Breast epithelium (tissue), 4 donors: ENCODE results near the gene MIOX. TPM values are rescaled to one million over a fixed set of nuclear protein-coding genes. Genes with fewer than 3 reads are reported as not detected.
A peak's percentile ranks its signal among the peaks of the same experiment; 100 is the strongest.

Experiments
- DNase-seq, 2 donors: peaks; one replicate each; pipeline ENCODE4 v3.0.0-alpha.2; 2019; ENCODE audit warnings: low spot score in 2 of 2
- H3K27ac ChIP-seq, 2 donors: fragments of 200-600 bp; sonication (generic) in 1 of 2; one replicate each; pipeline ENCODE4 v1.5.1; 2016 to 2019; ENCODE audit warnings: mild to moderate bottlenecking in 1 of 2
- H3K27me3 ChIP-seq, 2 donors: fragments of 200-600 bp; sonication (generic) in 1 of 2; one replicate each; pipeline versions ENCODE4 v1.5.1 to v1.6.0; 2017 to 2019; ENCODE audit warnings: control low read depth in 1 of 2, mild to moderate bottlenecking in 1 of 2
- H3K36me3 ChIP-seq: fragments of 200-600 bp; one replicate; pipeline ENCODE4 v1.5.1; 2019
- H3K4me1 ChIP-seq, 2 donors: fragments of 200-600 bp; sonication (generic); one replicate each; pipeline ENCODE4 v1.5.1; 2016 to 2019; ENCODE audit warnings: control low read depth in 1 of 2
- H3K4me3 ChIP-seq, 3 donors: fragments of 200-600 bp; sonication (generic); 1 replicate in 2 of 3; 2 replicates in 1 of 3; pipeline ENCODE4 v1.5.1; 2016 to 2019; ENCODE audit warnings: mild to moderate bottlenecking in 3 of 3, moderate library complexity in 2 of 3
- H3K9me3 ChIP-seq, 2 donors: fragments of 200-600 bp; sonication (generic) in 1 of 2; one replicate each; pipeline ENCODE4 v1.5.1; 2016 to 2019; ENCODE audit warnings: control low read depth in 1 of 2
- POLR2A ChIP-seq: fragments of 450-650 bp; IDR thresholded peaks from one replicate; pipeline ENCODE4 v1.6.1; 2016; ENCODE audit warnings: antibody characterized with exemption, mild to moderate bottlenecking, moderate library complexity
- POLR2AphosphoS5 ChIP-seq, 3 donors: sonication (generic); formaldehyde crosslinking; IDR thresholded peaks; one replicate each; pipeline ENCODE4 v1.6.1; 2017; ENCODE audit warnings: antibody characterized with exemption in 3 of 3
- intact Hi-C: fragments of 100-400 bp; cut with DNase I; formaldehyde crosslinking; loops from one replicate; pipeline ENCODE4 v1.15.1; 2023; ENCODE audit warnings: low total_unique reads
- total RNA-seq, 3 donors: library from RNA; depleted of rRNA; stranded (reverse); fragments of >200 nt; gene quantifications; one replicate each; pipeline ENCODE4 v1.1.0, GENCODE V29; 2016
- TF ChIP-seq, protein P1 (sequence below), 3 donors: fragments of 450-650 bp; IDR thresholded peaks; one replicate each; pipeline ENCODE4 v1.5.1; 2016 to 2017; ENCODE audit warnings: antibody characterized with exemption in 3 of 3, mild to moderate bottlenecking in 3 of 3, moderate library complexity in 3 of 3

Gene MIOX
- total RNA-seq, 3 donors from 2014 or later: not detected

DNA sequence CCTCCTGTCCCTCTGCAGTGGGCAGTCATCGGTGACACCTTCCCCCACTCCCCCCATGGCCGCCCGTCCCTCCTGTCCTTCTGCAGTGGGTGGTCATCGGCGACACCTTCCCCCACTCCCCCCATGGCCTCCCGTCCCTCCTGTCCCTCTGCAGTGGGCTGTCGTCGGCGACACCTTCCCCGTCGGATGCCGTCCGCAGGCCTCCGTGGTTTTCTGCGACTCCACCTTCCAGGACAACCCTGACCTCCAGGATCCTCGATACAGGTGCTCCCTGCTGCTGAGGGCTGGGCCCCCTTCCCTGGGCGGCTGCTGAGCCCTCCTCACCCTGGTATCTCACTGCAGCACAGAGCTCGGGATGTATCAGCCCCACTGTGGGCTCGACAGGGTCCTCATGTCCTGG is 2.2 kb downstream of the MIOX start:
- intact Hi-C loops: no loop called here
- H3K27ac ChIP-seq: no peak overlapping the region
- no peaks in the 10 kb centered on the region for H3K9me3 ChIP-seq
- H3K36me3 ChIP-seq: no peaks in the 10 kb centered on the region
- no peaks in the 10 kb centered on the region for H3K4me1 ChIP-seq
- no peak for DNase-seq
- H3K27me3 ChIP-seq: no peaks in the 10 kb centered on the region
- TF ChIP-seq POLR2A: no peak
- TF ChIP-seq, protein P1, sequence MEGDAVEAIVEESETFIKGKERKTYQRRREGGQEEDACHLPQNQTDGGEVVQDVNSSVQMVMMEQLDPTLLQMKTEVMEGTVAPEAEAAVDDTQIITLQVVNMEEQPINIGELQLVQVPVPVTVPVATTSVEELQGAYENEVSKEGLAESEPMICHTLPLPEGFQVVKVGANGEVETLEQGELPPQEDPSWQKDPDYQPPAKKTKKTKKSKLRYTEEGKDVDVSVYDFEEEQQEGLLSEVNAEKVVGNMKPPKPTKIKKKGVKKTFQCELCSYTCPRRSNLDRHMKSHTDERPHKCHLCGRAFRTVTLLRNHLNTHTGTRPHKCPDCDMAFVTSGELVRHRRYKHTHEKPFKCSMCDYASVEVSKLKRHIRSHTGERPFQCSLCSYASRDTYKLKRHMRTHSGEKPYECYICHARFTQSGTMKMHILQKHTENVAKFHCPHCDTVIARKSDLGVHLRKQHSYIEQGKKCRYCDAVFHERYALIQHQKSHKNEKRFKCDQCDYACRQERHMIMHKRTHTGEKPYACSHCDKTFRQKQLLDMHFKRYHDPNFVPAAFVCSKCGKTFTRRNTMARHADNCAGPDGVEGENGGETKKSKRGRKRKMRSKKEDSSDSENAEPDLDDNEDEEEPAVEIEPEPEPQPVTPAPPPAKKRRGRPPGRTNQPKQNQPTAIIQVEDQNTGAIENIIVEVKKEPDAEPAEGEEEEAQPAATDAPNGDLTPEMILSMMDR (IDR thresholded peaks at IDR 0.05): no peak
- no peak for TF ChIP-seq POLR2AphosphoS5 (IDR thresholded peaks at IDR 0.05)
- no peak overlapping the region for H3K4me3 ChIP-seq

DNA sequence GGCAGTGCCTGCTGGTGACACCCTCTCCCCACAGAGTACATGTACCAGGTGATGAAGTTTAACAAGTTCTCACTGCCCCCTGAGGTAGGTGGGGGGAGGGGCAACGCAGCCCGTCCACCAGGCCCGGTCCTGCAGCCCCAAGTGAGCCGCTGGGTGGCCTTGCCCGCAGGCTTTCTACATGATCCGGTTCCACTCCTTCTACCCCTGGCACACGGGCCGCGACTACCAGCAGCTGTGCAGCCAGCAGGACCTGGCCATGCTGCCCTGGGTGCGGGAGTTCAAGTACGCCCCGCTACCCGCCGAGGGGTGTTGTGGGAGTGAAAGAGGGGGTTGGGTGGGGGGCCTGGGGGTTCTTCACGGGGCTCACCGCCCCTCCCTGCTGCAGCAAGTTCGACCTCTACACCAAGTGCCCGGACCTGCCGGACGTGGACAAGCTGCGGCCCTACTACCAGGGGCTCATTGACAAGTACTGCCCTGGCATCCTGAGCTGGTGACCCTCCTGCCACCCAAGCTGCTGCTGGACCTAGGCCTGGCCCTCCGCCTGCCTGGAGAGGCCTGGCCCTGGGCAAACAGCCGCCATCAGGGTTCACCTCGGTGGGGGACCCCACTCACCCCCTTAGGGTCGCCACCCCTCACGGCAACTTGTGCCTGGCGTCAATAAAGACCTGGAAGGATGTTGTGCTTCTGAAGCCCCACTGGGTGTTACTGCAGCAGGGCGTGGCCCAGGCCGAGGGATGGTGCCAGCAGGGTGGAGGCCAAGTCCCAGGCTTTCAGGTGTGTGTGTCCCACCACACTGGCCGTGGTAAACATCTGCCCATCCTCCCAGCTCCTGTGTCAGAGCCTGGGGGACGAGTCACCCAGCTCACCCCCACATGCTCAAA is 2.9 kb downstream of the MIOX start:
- Histone ChIP-seq H3K27ac (no peak overlapping the region), H3K27me3 (no peaks in the 10 kb centered on the region), H3K9me3 (no peaks in the 10 kb centered on the region), H3K36me3 (no peaks in the 10 kb centered on the region), H3K4me3 (no peak overlapping the region), H3K4me1 (no peaks in the 10 kb centered on the region)
- DNase-seq: no peak
- TF ChIP-seq POLR2A (no peak), POLR2AphosphoS5 (IDR thresholded peaks at IDR 0.05) (no peak)
- TF ChIP-seq, protein P1 (IDR thresholded peaks at IDR 0.05): no peak
- intact Hi-C loops: no loop called here

DNA sequence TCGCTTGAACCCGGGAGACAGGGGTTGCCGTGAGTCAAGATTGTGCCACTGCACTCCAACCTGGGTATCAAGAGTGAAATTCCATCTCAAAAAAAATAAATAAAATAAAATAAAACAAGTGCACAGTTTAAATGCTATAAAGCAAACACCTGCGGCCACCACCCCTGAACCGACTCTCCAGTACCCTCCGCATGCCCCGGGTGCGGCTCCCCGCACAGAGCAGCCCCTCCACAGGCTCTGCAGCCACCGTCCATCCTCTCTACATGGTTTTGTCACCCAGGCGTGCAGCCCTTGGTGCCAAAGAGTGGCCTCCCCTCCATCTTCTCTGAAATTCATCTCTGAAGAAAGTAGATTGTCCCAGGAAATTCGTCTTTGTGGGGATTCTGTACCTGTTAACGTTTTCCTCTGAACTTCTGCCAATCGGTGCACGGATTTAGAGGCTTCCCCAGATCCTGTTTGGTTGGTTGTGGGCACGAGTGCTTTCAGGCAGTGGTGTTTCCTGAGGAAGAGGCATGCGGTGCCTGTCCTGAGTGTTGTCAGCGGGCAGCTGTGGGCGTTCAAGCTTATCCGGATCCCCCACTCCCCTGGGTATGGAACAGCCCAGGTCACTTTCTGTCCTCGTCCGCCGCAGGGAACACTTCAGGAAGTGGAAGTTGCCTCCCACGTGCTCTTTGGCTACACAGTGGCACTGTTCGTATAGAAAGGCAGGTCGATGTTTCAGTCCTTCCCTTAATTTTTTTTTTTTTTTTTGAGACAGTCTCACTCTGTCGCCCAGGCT is 4.1 kb downstream of the MIOX start:
- TF ChIP-seq POLR2AphosphoS5 (IDR thresholded peaks at IDR 0.05) (no peak), POLR2A (no peak)
- TF ChIP-seq, protein P1 (IDR thresholded peaks at IDR 0.05): no peak
- no peaks in the 10 kb centered on the region for H3K36me3 ChIP-seq
- no peak overlapping the region for H3K4me3 ChIP-seq
- H3K9me3 ChIP-seq: no peaks in the 10 kb centered on the region
- H3K27ac ChIP-seq: no peak overlapping the region
- DNase-seq: no peak
- no peaks in the 10 kb centered on the region for H3K27me3 ChIP-seq
- H3K4me1 ChIP-seq: no peaks in the 10 kb centered on the region
- intact Hi-C loops: no loop called here

DNA sequence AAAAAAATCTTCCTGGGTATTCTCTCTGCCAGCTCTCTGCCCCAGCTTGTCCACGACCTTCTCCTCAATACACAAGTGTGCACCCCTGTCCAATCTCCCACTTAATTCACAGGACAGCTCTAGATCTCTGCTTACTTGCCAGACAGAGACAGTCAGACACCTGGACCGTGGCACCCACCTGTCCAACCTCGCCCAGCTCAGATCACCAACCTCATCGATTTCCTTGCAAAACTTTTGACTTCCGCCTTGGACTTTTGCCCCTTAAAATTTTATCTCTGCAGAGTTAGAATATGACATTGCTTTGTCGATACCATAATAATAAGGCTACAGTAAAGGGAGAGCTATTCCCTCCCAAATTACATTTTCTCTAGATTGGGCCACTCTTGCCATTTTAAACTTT is 10.4 kb downstream of the MIOX start:
- no peak overlapping the region for H3K4me3 ChIP-seq
- no peaks in the 10 kb centered on the region for H3K9me3 ChIP-seq
- H3K27ac ChIP-seq: no peak overlapping the region
- H3K27me3 ChIP-seq: no peaks in the 10 kb centered on the region
- intact Hi-C loops: no loop called here
- H3K4me1 ChIP-seq: no peaks in the 10 kb centered on the region
- no peak for DNase-seq
- no peak for TF ChIP-seq POLR2AphosphoS5 (IDR thresholded peaks at IDR 0.05)
- no peaks in the 10 kb centered on the region for H3K36me3 ChIP-seq

DNA sequence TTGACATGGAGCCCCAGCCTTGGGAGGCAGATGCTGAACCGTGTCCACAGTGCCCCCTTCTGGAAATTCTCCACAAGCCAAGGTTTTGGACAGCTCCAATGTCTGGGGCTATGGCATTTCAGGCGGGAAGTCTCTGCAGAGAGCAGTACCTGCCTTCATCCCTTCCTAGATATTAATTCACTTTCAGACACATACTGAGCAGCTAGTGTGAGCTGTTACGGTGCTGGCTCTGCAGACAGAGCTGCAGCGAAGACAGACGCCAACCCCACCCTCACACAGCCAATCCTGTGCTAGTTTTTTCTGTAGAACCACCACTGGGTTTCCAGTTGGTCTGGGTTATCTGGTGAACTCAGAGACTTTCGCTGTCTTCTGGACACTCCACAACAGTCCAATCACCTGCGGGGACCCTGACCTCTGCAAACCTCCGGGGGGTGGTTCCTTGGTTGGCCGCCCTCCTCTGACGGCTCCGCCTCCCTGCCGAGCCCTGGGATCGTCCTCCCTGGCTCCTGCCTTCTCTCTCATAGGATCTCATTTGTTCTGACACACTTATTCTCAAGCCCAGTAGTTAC is 11.7 kb downstream of the MIOX start:
- TF ChIP-seq, protein P1 (IDR thresholded peaks at IDR 0.05): peak; percentile 7 to 52 (median 45)
- no peak for TF ChIP-seq POLR2AphosphoS5 (IDR thresholded peaks at IDR 0.05)
- no peak overlapping the region for H3K27ac ChIP-seq
- no peaks in the 10 kb centered on the region for H3K4me1 ChIP-seq
- no peaks in the 10 kb centered on the region for H3K36me3 ChIP-seq
- H3K9me3 ChIP-seq: no peaks in the 10 kb centered on the region
- H3K27me3 ChIP-seq: no peaks in the 10 kb centered on the region
- DNase-seq: no peak
- intact Hi-C loops: no loop called here
- no peak overlapping the region for H3K4me3 ChIP-seq
